HG02798 (cell line): ENCODE data around the gene LCTL.

ENCODE experiments used
- ATAC-seq: cut with Tn5 transposase; IDR thresholded peaks from one replicate; pipeline ENCODE4 v1.9.1; 2021; ENCODE audit warnings: mild to moderate bottlenecking; ENCODE audit not compliant: unreplicated experiment, poor library complexity

The LCTL gene

GRCh38 chr15:66567897-66568296, 2.1 kb upstream of the LCTL start:
- ATAC-seq: no peak

GRCh38 chr15:66566963-66567531, 1.2 kb upstream of the LCTL start:
- no peak for ATAC-seq

GRCh38 chr15:66565141-66565641, 607 bp downstream of the LCTL start:
- no peak for ATAC-seq

- no peak for ATAC-seq
These were observed 1.4 kb downstream of the LCTL start for GRCh38 chr15:66564136-66565041.

GRCh38 chr15:66563566-66564110, 2.2 kb downstream of the LCTL start:
- ATAC-seq: no peak

- ATAC-seq: no peak
These were observed 2.7 kb downstream of the LCTL start for GRCh38 chr15:66563126-66563525.

GRCh38 chr15:66560856-66561525, 4.8 kb downstream of the LCTL start:
- no peak for ATAC-seq

GRCh38 chr15:66558271-66558670, 7.5 kb downstream of the LCTL start:
- ATAC-seq: no peak

GRCh38 chr15:66555685-66556084, 10.1 kb downstream of the LCTL start:
- ATAC-seq: no peak

- no peak for ATAC-seq
These were observed 20.5 kb downstream of the LCTL start for GRCh38 chr15:66545255-66545654.

- no peak for ATAC-seq
These were observed 22.9 kb downstream of the LCTL start for GRCh38 chr15:66542896-66543295.

GRCh38 chr15:66535056-66535455, 30.7 kb downstream of the LCTL start:
- no peak for ATAC-seq

GRCh38 chr15:66524838-66525237, 41.0 kb downstream of the LCTL start:
- no peak for ATAC-seq

GRCh38 chr15:66523926-66524325, 41.9 kb downstream of the LCTL start:
- ATAC-seq: no peak

- no peak for ATAC-seq
These were observed 49.9 kb downstream of the LCTL start for GRCh38 chr15:66515901-66516322.

- ATAC-seq: no peak
These were observed 51.2 kb downstream of the LCTL start for GRCh38 chr15:66514586-66514985.

- no peak for ATAC-seq
These were observed 57.4 kb downstream of the LCTL start for GRCh38 chr15:66508293-66508883.

GRCh38 chr15:66505818-66506217, 60.0 kb downstream of the LCTL start:
- ATAC-seq: no peak

GRCh38 chr15:66505430-66505811, 60.4 kb downstream of the LCTL start:
- ATAC-seq: no peak
